Stomach (tissue), 4 donors: ENCODE data around the gene CMTM4.
A peak's percentile ranks its signal among the peaks of the same experiment; 100 is the strongest.

ENCODE experiments used
- CTCF ChIP-seq, 7 experiments: fragments of 450-650 bp in 4 of 7; fragments of 200-600 bp in 3 of 7; sonication (generic) in 3 of 7; IDR thresholded peaks; one replicate each; pipeline ENCODE4 v1.5.1; 2016 to 2019; ENCODE audit warnings: antibody characterized with exemption in 7 of 7, control low read depth in 2 of 7, mild to moderate bottlenecking in 1 of 7
- EP300 ChIP-seq: sonication (generic); formaldehyde crosslinking; IDR thresholded peaks from one replicate; pipeline ENCODE4 v1.6.1; 2017; ENCODE audit warnings: antibody characterized with exemption
- POLR2A ChIP-seq, 4 donors: fragments of 450-650 bp; IDR thresholded peaks; one replicate each; pipeline ENCODE4 v1.6.1; 2016; ENCODE audit warnings: antibody characterized with exemption in 4 of 4, control low read depth in 2 of 4, mild to moderate bottlenecking in 1 of 4, moderate library complexity in 1 of 4
- POLR2AphosphoS5 ChIP-seq, 3 donors: sonication (generic); formaldehyde crosslinking; IDR thresholded peaks; one replicate each; pipeline ENCODE4 v1.6.1; 2016; ENCODE audit warnings: antibody characterized with exemption in 3 of 3

GRCh38 chr16:66651965-66652364 is 44.6 kb downstream of the CMTM4 start:
- peak in 1 of 3 donors; percentile 76 for TF ChIP-seq POLR2AphosphoS5 (IDR thresholded peaks at IDR 0.05)
- no peak for TF ChIP-seq CTCF (IDR thresholded peaks at IDR 0.05)
- TF ChIP-seq POLR2A (IDR thresholded peaks at IDR 0.05): no peak
- TF ChIP-seq EP300: no peak
